GM23338 (cell line): ENCODE data around the gene RPH3AL. TPM values are rescaled to one million over a fixed set of nuclear protein-coding genes. Genes with fewer than 3 reads are reported as not detected.

Experiments used
- ATAC-seq: fragments of 200-7000 bp; cut with Tn5 transposase; 3 replicates; pipeline ENCODE4 v1.9.1; 2020
- DNase-seq: peaks from one replicate; pipeline ENCODE4 v3.0.0-alpha.2; 2015; ENCODE audit warnings: low spot score
- H2AFZ ChIP-seq: fragments of 200-600 bp; sonication (generic); 2 replicates; pipeline ENCODE4 v1.8.0; 2016; ENCODE audit warnings: antibody characterized with exemption, mild to moderate bottlenecking, moderate library complexity
- H3F3A ChIP-seq: fragments of 200-600 bp; sonication (generic); replicated peaks from 2 replicates; pipeline ENCODE4 v1.8.0; 2017; ENCODE audit warnings: antibody characterized with exemption, mixed run types, low read depth
- H3K27ac ChIP-seq: fragments of 200-600 bp; sonication (generic); 2 replicates; pipeline ENCODE4 v1.6.1; 2016; ENCODE audit warnings: low read depth
- H3K27me3 ChIP-seq: fragments of 200-600 bp; sonication (generic); 2 replicates; pipeline ENCODE4 v1.8.0; 2016; ENCODE audit warnings: mild to moderate bottlenecking, mixed run types, moderate library complexity; ENCODE audit not compliant: insufficient read depth
- H3K36me3 ChIP-seq: fragments of 200-600 bp; sonication (generic); 2 replicates; pipeline ENCODE4 v1.8.0; 2016; ENCODE audit warnings: mild to moderate bottlenecking; ENCODE audit not compliant: insufficient read depth
- H3K4me1 ChIP-seq: fragments of 200-600 bp; sonication (generic); 2 replicates; pipeline ENCODE4 v1.8.0; 2016; ENCODE audit warnings: mild to moderate bottlenecking, moderate library complexity; ENCODE audit not compliant: insufficient read depth
- H3K4me2 ChIP-seq: fragments of 200-600 bp; sonication (generic); 2 replicates; pipeline ENCODE4 v1.7.1; 2017; ENCODE audit warnings: mixed run types
- H3K4me3 ChIP-seq: fragments of 200-600 bp; sonication (generic); 2 replicates; pipeline ENCODE4 v1.6.1; 2016; ENCODE audit warnings: mixed run types
- H3K79me2 ChIP-seq: fragments of 200-600 bp; sonication (generic); replicated peaks from 2 replicates; pipeline ENCODE4 v1.8.0; 2017; ENCODE audit warnings: mild to moderate bottlenecking; ENCODE audit not compliant: insufficient read depth
- H3K9me2 ChIP-seq: fragments of 200-600 bp; sonication (generic); 2 replicates; pipeline ENCODE4 v1.8.0; 2017; ENCODE audit not compliant: insufficient read depth
- H4K20me1 ChIP-seq: fragments of 200-600 bp; sonication (generic); replicated peaks from 2 replicates; pipeline ENCODE4 v1.8.0; 2017; ENCODE audit warnings: mild to moderate bottlenecking; ENCODE audit not compliant: insufficient read depth
- H3K27ac Mint-ChIP-seq: 2 replicates; pipeline ENCODE4 v1.8.0; 2020; ENCODE audit warnings: inconsistent platforms, mild to moderate bottlenecking, moderate library complexity, mixed read lengths
- H3K27me3 Mint-ChIP-seq: 3 replicates; pipeline ENCODE4 v1.8.0; 2022; ENCODE audit warnings: low read depth, mild to moderate bottlenecking, moderate library complexity, mixed read lengths, inconsistent platforms; ENCODE audit not compliant: insufficient read depth, poor library complexity
- H3K36me3 Mint-ChIP-seq: 3 replicates; pipeline ENCODE4 v1.8.0; 2021; ENCODE audit warnings: low read depth, mild to moderate bottlenecking, inconsistent platforms, moderate library complexity, mixed read lengths
- H3K4me1 Mint-ChIP-seq: 3 replicates; pipeline ENCODE4 v1.8.0; 2020; ENCODE audit warnings: mild to moderate bottlenecking, inconsistent platforms, mixed read lengths
- H3K4me3 Mint-ChIP-seq: 3 replicates; pipeline ENCODE4 v1.8.0; 2021; ENCODE audit warnings: moderate library complexity, mild to moderate bottlenecking, inconsistent platforms, mixed read lengths
- H3K9me3 Mint-ChIP-seq: 3 replicates; pipeline ENCODE4 v1.8.0; 2020; ENCODE audit warnings: moderate library complexity, mild to moderate bottlenecking, inconsistent platforms, mixed read lengths
- CREB1 ChIP-seq: fragments of 250-450 bp; sonication (Bioruptor Pico); IDR thresholded peaks from 2 replicates; pipeline ENCODE4 v1.5.0; 2020; ENCODE audit warnings: low read depth, mild to moderate bottlenecking, moderate library complexity
- EZH2 ChIP-seq: fragments of 200-600 bp; sonication (generic); IDR thresholded peaks from one replicate; pipeline ENCODE4 v1.8.0; 2017; ENCODE audit warnings: antibody characterized with exemption, mild to moderate bottlenecking, low read depth; ENCODE audit not compliant: unreplicated experiment
- EZH2phosphoT487 ChIP-seq: fragments of 200-600 bp; sonication (generic); IDR thresholded peaks from one replicate; pipeline ENCODE4 v1.8.1; 2018; ENCODE audit warnings: antibody characterized with exemption; ENCODE audit not compliant: unreplicated experiment
- JUNB ChIP-seq: IDR thresholded peaks from one replicate; pipeline ENCODE4 v1.6.1; 2016; ENCODE audit warnings: antibody characterized with exemption; ENCODE audit not compliant: unreplicated experiment
- NANOG ChIP-seq: IDR thresholded peaks from 2 replicates; pipeline ENCODE4 v1.6.1; 2016; ENCODE audit warnings: antibody characterized with exemption, borderline replicate concordance
- POLR2AphosphoS5 ChIP-seq: IDR thresholded peaks from 2 replicates; pipeline ENCODE4 v1.6.1; 2016; ENCODE audit warnings: antibody characterized with exemption, low read depth
- STAT1 ChIP-seq: IDR thresholded peaks from one replicate; pipeline ENCODE4 v1.6.1; 2016; ENCODE audit warnings: antibody characterized with exemption; ENCODE audit not compliant: unreplicated experiment
- ZNF114 ChIP-seq: fragments of 250-450 bp; sonication (Bioruptor Pico); IDR thresholded peaks from 2 replicates; pipeline ENCODE4 v1.5.0; 2020; ENCODE audit warnings: mild to moderate bottlenecking, moderate library complexity
- ZNF331 ChIP-seq: fragments of 250-450 bp; sonication (Bioruptor Pico); IDR thresholded peaks from 2 replicates; pipeline ENCODE4 v1.5.0; 2020; ENCODE audit warnings: low read depth, mild to moderate bottlenecking, moderate library complexity
- polyA plus RNA-seq: library from polyadenylated mRNA; unstranded; fragments of >200 nt; fragmentation: Nextera tagmentation; extraction: Ambion mirVana; gene quantifications from 2 replicates; pipeline ENCODE4 v1.2.1, GENCODE V29; 2016
- total RNA-seq: library from RNA; depleted of rRNA; stranded (reverse); fragments of >200 nt; shearing (Covaris generic); gene quantifications from 2 replicates; pipeline ENCODE4 v1.2.3, GENCODE V29; 2014
- TF ChIP-seq, protein P1 (sequence below), 2 experiments: fragments of 200-600 bp in 1 of 2; sonication (generic) in 1 of 2; conservative IDR thresholded peaks; 2 replicates each; pipeline versions ENCODE4 v1.5.1 to v1.6.1; 2016 to 2017; ENCODE audit warnings: antibody characterized with exemption in 2 of 2, low read depth in 2 of 2, mild to moderate bottlenecking in 2 of 2, moderate library complexity in 1 of 2
- TF ChIP-seq, protein P2 (sequence below): IDR thresholded peaks from one replicate; pipeline ENCODE4 v1.6.1; 2018; ENCODE audit warnings: antibody characterized with exemption; ENCODE audit not compliant: unreplicated experiment

The RPH3AL gene
- total and polyA plus RNA-seq, 2 experiments from 2014 or later = 2.7 to 6.3 TPM

DNA sequence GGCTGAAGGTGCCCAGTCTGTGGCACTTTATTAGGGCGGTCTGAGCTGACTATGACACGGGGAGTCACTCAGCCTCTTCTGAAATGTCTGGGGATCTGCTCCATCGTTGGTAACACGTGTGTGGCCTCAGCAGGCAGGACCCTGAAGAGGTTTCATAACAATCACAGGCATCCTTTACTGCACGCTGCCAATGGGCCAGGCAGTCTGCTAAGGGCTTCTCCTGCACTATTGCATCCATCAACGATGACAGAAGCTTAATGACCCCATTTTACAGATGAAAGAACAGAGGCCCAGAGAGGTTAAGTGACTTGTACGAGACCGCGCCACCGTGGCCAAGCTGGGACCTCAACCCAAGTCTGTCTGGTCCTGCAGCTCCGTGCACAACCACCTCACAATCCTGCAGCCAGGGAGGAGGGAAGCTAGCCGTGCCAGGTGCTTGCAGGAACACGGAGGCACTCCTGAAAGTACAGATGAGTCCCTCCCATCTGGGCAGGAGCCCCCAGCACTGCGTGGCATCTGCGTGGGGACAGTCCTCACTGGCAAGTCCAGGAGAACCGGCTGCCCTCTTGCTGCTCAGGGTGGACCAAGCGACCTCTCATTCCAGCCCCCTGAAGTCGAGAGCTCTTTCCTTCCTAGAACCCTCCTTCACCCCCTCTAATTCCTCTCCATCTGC lies 40.0 kb downstream of the RPH3AL start:
- ATAC-seq (no peak), DNase-seq (no peak)
- H3K4me1 Mint-ChIP-seq = peaks cover 25% of the 10 kb centered on the region
- H3K4me2 ChIP-seq = no peak overlapping the region
- H3K4me3 ChIP-seq = no peak overlapping the region
- H3K27ac ChIP-seq = no peak overlapping the region
- TF ChIP-seq EZH2 (no peak), ZNF331 (CRISPR knock-in tag) (no peak), NANOG (no peak), EZH2phosphoT487 (no peak), JUNB (no peak), POLR2AphosphoS5 (no peak)
- no peak overlapping the region for H2AFZ ChIP-seq
- peaks cover 26% of the 10 kb centered on the region for H3K9me3 Mint-ChIP-seq
- H4K20me1 ChIP-seq = no peaks in the 10 kb centered on the region
- H3K27me3 ChIP-seq = no peaks in the 10 kb centered on the region
- H3K36me3 Mint-ChIP-seq = peaks cover 9% of the 10 kb centered on the region; the same call in 2 of the 3 replicates
- no peak overlapping the region for H3K4me3 Mint-ChIP-seq
- H3K9me2 ChIP-seq = no peaks in the 10 kb centered on the region
- 0 out of 2 replicates have a peak, but pooled peaks cover 7% of the 10 kb centered on the region for H3F3A ChIP-seq
- no peaks in the 10 kb centered on the region for H3K79me2 ChIP-seq
- no peak overlapping the region for H3K27ac Mint-ChIP-seq
- peaks cover 18% of the 10 kb centered on the region for H3K27me3 Mint-ChIP-seq
- H3K36me3 ChIP-seq = no peaks in the 10 kb centered on the region
- H3K4me1 ChIP-seq = peaks cover 20% of the 10 kb centered on the region

DNA sequence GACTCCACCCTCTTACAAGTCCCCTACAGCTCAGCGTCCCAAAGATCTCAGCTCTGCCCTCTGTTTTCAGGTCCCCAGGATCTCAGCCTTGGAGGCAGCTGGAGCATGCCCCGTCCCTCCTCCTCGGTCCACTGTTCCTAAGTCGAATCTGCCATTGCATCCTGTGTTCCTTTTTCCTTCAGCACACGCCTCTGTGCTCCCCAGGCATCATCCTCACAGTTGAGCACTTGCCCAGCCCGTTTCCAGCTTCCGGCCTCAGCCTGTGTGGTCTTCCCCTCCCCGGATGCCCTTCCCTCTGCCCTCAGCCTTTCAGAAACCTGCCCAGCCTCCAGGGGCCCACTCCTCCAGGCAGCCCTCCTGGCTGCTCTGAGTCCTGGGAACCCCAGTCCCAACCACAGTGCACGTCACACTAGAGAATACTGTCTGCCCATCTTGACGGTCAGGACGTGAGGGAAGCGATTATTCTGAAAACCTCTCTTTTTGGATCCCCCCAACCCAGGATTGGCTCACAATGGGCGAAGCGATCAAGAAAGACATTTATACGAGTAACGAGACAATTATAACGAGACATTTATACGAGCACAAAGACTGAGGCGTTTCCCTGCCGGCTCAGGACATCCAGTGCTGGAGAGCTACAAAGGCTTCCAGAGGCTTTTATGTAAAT lies 41.4 kb downstream of the RPH3AL start:
- peaks cover 25% of the 10 kb centered on the region for H3K4me1 Mint-ChIP-seq
- peaks cover 7% of the 10 kb centered on the region; the same call in 1 of the 3 replicates for H3K36me3 Mint-ChIP-seq
- Histone ChIP-seq H3K36me3 (no peaks in the 10 kb centered on the region), H3K4me3 (no peak overlapping the region), H4K20me1 (no peaks in the 10 kb centered on the region), H3K27ac (no peak overlapping the region), H3K4me1 (peaks cover 20% of the 10 kb centered on the region), H3K79me2 (no peaks in the 10 kb centered on the region), H2AFZ (no peak overlapping the region; the same call in 1 of the 2 replicates), H3F3A (0 out of 2 replicates have a peak, but pooled peaks cover 7% of the 10 kb centered on the region), H3K9me2 (no peaks in the 10 kb centered on the region), H3K27me3 (no peaks in the 10 kb centered on the region), H3K4me2 (peak overlapping the region; percentile 55; the same call in 1 of the 2 replicates)
- H3K27me3 Mint-ChIP-seq = peaks cover 19% of the 10 kb centered on the region
- ATAC-seq (peak; percentile 22), DNase-seq (peak; percentile 42)
- H3K27ac Mint-ChIP-seq = no peak overlapping the region
- H3K4me3 Mint-ChIP-seq = no peak overlapping the region
- H3K9me3 Mint-ChIP-seq = peaks cover 16% of the 10 kb centered on the region
- no peak for TF ChIP-seq JUNB
- no peak for TF ChIP-seq EZH2
- TF ChIP-seq CREB1 (CRISPR knock-in tag) = no peak
- TF ChIP-seq ZNF331 (CRISPR knock-in tag) = no peak
- no peak for TF ChIP-seq STAT1
- no peak for TF ChIP-seq POLR2AphosphoS5
- TF ChIP-seq, protein P1, sequence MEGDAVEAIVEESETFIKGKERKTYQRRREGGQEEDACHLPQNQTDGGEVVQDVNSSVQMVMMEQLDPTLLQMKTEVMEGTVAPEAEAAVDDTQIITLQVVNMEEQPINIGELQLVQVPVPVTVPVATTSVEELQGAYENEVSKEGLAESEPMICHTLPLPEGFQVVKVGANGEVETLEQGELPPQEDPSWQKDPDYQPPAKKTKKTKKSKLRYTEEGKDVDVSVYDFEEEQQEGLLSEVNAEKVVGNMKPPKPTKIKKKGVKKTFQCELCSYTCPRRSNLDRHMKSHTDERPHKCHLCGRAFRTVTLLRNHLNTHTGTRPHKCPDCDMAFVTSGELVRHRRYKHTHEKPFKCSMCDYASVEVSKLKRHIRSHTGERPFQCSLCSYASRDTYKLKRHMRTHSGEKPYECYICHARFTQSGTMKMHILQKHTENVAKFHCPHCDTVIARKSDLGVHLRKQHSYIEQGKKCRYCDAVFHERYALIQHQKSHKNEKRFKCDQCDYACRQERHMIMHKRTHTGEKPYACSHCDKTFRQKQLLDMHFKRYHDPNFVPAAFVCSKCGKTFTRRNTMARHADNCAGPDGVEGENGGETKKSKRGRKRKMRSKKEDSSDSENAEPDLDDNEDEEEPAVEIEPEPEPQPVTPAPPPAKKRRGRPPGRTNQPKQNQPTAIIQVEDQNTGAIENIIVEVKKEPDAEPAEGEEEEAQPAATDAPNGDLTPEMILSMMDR (conservative IDR thresholded peaks at IDR 0.05; ENCODE audit: low read depth in 2 of 2) = no peak
- TF ChIP-seq ZNF114 = no peak
- TF ChIP-seq, protein P2, sequence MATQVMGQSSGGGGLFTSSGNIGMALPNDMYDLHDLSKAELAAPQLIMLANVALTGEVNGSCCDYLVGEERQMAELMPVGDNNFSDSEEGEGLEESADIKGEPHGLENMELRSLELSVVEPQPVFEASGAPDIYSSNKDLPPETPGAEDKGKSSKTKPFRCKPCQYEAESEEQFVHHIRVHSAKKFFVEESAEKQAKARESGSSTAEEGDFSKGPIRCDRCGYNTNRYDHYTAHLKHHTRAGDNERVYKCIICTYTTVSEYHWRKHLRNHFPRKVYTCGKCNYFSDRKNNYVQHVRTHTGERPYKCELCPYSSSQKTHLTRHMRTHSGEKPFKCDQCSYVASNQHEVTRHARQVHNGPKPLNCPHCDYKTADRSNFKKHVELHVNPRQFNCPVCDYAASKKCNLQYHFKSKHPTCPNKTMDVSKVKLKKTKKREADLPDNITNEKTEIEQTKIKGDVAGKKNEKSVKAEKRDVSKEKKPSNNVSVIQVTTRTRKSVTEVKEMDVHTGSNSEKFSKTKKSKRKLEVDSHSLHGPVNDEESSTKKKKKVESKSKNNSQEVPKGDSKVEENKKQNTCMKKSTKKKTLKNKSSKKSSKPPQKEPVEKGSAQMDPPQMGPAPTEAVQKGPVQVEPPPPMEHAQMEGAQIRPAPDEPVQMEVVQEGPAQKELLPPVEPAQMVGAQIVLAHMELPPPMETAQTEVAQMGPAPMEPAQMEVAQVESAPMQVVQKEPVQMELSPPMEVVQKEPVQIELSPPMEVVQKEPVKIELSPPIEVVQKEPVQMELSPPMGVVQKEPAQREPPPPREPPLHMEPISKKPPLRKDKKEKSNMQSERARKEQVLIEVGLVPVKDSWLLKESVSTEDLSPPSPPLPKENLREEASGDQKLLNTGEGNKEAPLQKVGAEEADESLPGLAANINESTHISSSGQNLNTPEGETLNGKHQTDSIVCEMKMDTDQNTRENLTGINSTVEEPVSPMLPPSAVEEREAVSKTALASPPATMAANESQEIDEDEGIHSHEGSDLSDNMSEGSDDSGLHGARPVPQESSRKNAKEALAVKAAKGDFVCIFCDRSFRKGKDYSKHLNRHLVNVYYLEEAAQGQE = no peak
- no peak for TF ChIP-seq NANOG
